Neural crest cell (in vitro differentiated cells): ENCODE data around the gene EDEM3. TPM values are rescaled to one million over a fixed set of nuclear protein-coding genes. Genes with fewer than 3 reads are reported as not detected.
"Not testable (repeated sequence)": the region's sequence is repeated elsewhere in the genome, so short reads cannot be mapped to it uniquely, and the experiment has no call there.

ENCODE experiments used
- DNase-seq: peaks from one replicate; pipeline ENCODE4 v3.0.0; 2021; ENCODE audit warnings: low read depth, mixed read lengths, low spot score
- H3K27ac Mint-ChIP-seq: one replicate; pipeline ENCODE4 v1.8.0; 2021; ENCODE audit warnings: mild to moderate bottlenecking, mixed read lengths; ENCODE audit not compliant: unreplicated experiment
- H3K27me3 Mint-ChIP-seq: 2 replicates; pipeline ENCODE4 v1.8.0; 2021; ENCODE audit warnings: low read depth, mild to moderate bottlenecking, mixed read lengths
- H3K36me3 Mint-ChIP-seq: 2 replicates; pipeline ENCODE4 v1.8.0; 2021; ENCODE audit warnings: low read depth, mild to moderate bottlenecking, mixed read lengths
- H3K4me1 Mint-ChIP-seq: 2 replicates; pipeline ENCODE4 v1.8.0; 2021; ENCODE audit warnings: mixed read lengths
- H3K4me3 Mint-ChIP-seq: one replicate; pipeline ENCODE4 v1.8.0; 2021; ENCODE audit warnings: mild to moderate bottlenecking, mixed read lengths
- H3K9me3 Mint-ChIP-seq: 2 replicates; pipeline ENCODE4 v1.8.0; 2021; ENCODE audit warnings: mixed read lengths
- CTCF ChIP-seq: fragments of 200-600 bp; sonication (generic); conservative IDR thresholded peaks from 2 replicates; pipeline ENCODE4 v1.5.0; 2021; ENCODE audit warnings: antibody characterized with exemption, mild to moderate bottlenecking
- total RNA-seq: library from RNA; stranded (reverse); gene quantifications from 2 replicates; pipeline ENCODE4 v1.2.1, GENCODE V29; 2021

EDEM3 gene
- total RNA-seq, 1 donor from 2014 or later, result 19.8 TPM

- Mint-ChIP-seq H3K27me3 (peaks cover 18% of the 10 kb centered on the region), H3K4me3 (no peak overlapping the region), H3K27ac (no peak overlapping the region), H3K36me3 (no peaks in the 10 kb centered on the region), H3K9me3 (peaks cover 4% of the 10 kb centered on the region), H3K4me1 (no peaks in the 10 kb centered on the region)
- TF ChIP-seq CTCF, result no peak
- DNase-seq, result no peak
These were observed 13.8 kb upstream of the EDEM3 start for GRCh38 chr1:184768467-184768866.

GRCh38 chr1:184767591-184767990 is 12.9 kb upstream of the EDEM3 start:
- no peak for TF ChIP-seq CTCF
- no peak overlapping the region for H3K4me3 Mint-ChIP-seq
- no peak for DNase-seq
- peaks cover 4% of the 10 kb centered on the region for H3K9me3 Mint-ChIP-seq
- H3K27me3 Mint-ChIP-seq, result peaks cover 18% of the 10 kb centered on the region
- H3K4me1 Mint-ChIP-seq, result no peaks in the 10 kb centered on the region
- H3K36me3 Mint-ChIP-seq, result no peaks in the 10 kb centered on the region
- no peak overlapping the region for H3K27ac Mint-ChIP-seq

GRCh38 chr1:184764483-184764882 is 9.8 kb upstream of the EDEM3 start:
- Mint-ChIP-seq H3K9me3 (peaks cover 4% of the 10 kb centered on the region), H3K27ac (no peak overlapping the region), H3K36me3 (no peaks in the 10 kb centered on the region), H3K4me3 (no peak overlapping the region), H3K27me3 (peaks cover 23% of the 10 kb centered on the region), H3K4me1 (no peaks in the 10 kb centered on the region)
- DNase-seq, result no peak
- no peak for TF ChIP-seq CTCF

GRCh38 chr1:184763520-184763919 is 8.9 kb upstream of the EDEM3 start:
- not testable (repeated sequence) for H3K4me3 Mint-ChIP-seq, H3K4me1 Mint-ChIP-seq, H3K27ac Mint-ChIP-seq, DNase-seq, H3K36me3 Mint-ChIP-seq, H3K9me3 Mint-ChIP-seq
- H3K27me3 Mint-ChIP-seq, result peaks cover 19% of the 10 kb centered on the region

- no peak overlapping the region for H3K4me3 Mint-ChIP-seq
- no peak overlapping the region for H3K27ac Mint-ChIP-seq
- no peaks in the 10 kb centered on the region for H3K36me3 Mint-ChIP-seq
- H3K27me3 Mint-ChIP-seq, result peaks cover 19% of the 10 kb centered on the region
- no peak for TF ChIP-seq CTCF
- no peaks in the 10 kb centered on the region for H3K4me1 Mint-ChIP-seq
- no peak for DNase-seq
- H3K9me3 Mint-ChIP-seq, result peaks cover 4% of the 10 kb centered on the region
These were observed 7.4 kb upstream of the EDEM3 start for GRCh38 chr1:184761969-184762485.

GRCh38 chr1:184759651-184760050 is 5.0 kb upstream of the EDEM3 start:
- Mint-ChIP-seq H3K4me3 (no peak overlapping the region), H3K27me3 (peaks cover 39% of the 10 kb centered on the region), H3K9me3 (peaks cover 4% of the 10 kb centered on the region), H3K36me3 (no peaks in the 10 kb centered on the region), H3K4me1 (peaks cover 12% of the 10 kb centered on the region), H3K27ac (no peak overlapping the region)
- DNase-seq, result no peak
- no peak for TF ChIP-seq CTCF
